IMR-90 (cell line): ENCODE data around the gene ITIH5. TPM values are rescaled to one million over a fixed set of nuclear protein-coding genes. Genes with fewer than 3 reads are reported as not detected.

Experiments
- ATAC-seq: fragments of 200-7000 bp; cut with Tn5 transposase; 2 replicates; pipeline ENCODE4 v1.9.1; 2020; ENCODE audit warnings: low read depth, mild to moderate bottlenecking, moderate library complexity
- BruUV-seq: library from RNA; stranded (reverse); fragments of 400-500 nt; replicated peaks from 2 replicates; lab custom pipeline; 2021; lab: Mats Ljungman, UMichigan
- CTCF ChIA-PET: fragments of 300-600 bp; formaldehyde crosslinking; extraction: SDS; loops from one replicate; lab custom pipeline; 2021; ENCODE audit warnings: antibody characterized with exemption; lab: Yijun Ruan, JAX
- POLR2A ChIA-PET: fragments of 300-600 bp; sonication (Branson Sonifier 250); formaldehyde crosslinking; loops from one replicate; lab custom pipeline; 2022; ENCODE audit warnings: antibody characterized with exemption; ENCODE audit not compliant: unreplicated experiment; lab: Charles Lee
- DNase-seq: peaks from one replicate; pipeline ENCODE4 v3.0.0; 2013
- H2AFZ ChIP-seq: replicated peaks from 2 replicates; pipeline ENCODE3; 2013; ENCODE audit warnings: low read length, mild to moderate bottlenecking; ENCODE audit not compliant: poor library complexity
- H2AK5ac ChIP-seq: 2 replicates; pipeline ENCODE4 v1.6.1; 2013; ENCODE audit warnings: low read depth, low read length, inconsistent platforms
- H2AK9ac ChIP-seq: replicated peaks from 2 replicates; pipeline ENCODE3; 2013; ENCODE audit warnings: mild to moderate bottlenecking, low read depth, low read length, moderate library complexity; ENCODE audit not compliant: poor library complexity
- H2BK120ac ChIP-seq: 2 replicates; pipeline ENCODE4 v1.6.1; 2013; ENCODE audit warnings: low read depth, low read length, inconsistent platforms
- H2BK15ac ChIP-seq: 3 replicates; pipeline ENCODE4 v1.6.1; 2013; ENCODE audit warnings: low read depth, low read length, inconsistent platforms
- H2BK20ac ChIP-seq: 2 replicates; pipeline ENCODE4 v1.6.1; 2013; ENCODE audit warnings: low read depth, mild to moderate bottlenecking, inconsistent platforms, low read length, moderate library complexity
- H2BK5ac ChIP-seq: 2 replicates; pipeline ENCODE4 v1.6.1; 2013; ENCODE audit warnings: mild to moderate bottlenecking, low read depth, low read length, inconsistent platforms; ENCODE audit not compliant: poor library complexity, severe bottlenecking
- H3K14ac ChIP-seq: replicated peaks from 2 replicates; pipeline ENCODE4 v1.6.1; 2013; ENCODE audit warnings: low read depth, low read length, inconsistent platforms
- H3K18ac ChIP-seq: 2 replicates; pipeline ENCODE4 v1.6.1; 2013; ENCODE audit warnings: low read depth, low read length, control low read depth
- H3K23ac ChIP-seq: 2 replicates; pipeline ENCODE4 v1.6.1; 2013; ENCODE audit warnings: low read depth, low read length, inconsistent platforms
- H3K27ac ChIP-seq: 2 replicates; pipeline ENCODE4 v1.5.1; 2013; ENCODE audit warnings: mild to moderate bottlenecking, control low read depth, low read length; ENCODE audit not compliant: insufficient read depth
- H3K27me3 ChIP-seq: 2 replicates; pipeline ENCODE4 v1.6.1; 2013; ENCODE audit warnings: low read length; ENCODE audit not compliant: control insufficient read depth, insufficient read depth
- H3K36me3 ChIP-seq: 2 replicates; pipeline ENCODE4 v1.6.1; 2013; ENCODE audit warnings: low read length, mixed read lengths; ENCODE audit not compliant: control insufficient read depth, insufficient read depth
- H3K4ac ChIP-seq: 2 replicates; pipeline ENCODE4 v1.6.1; 2013; ENCODE audit warnings: low read depth, low read length, inconsistent platforms
- H3K4me1 ChIP-seq: 2 replicates; pipeline ENCODE4 v1.6.1; 2013; ENCODE audit warnings: low read length, mixed read lengths; ENCODE audit not compliant: control insufficient read depth, insufficient read depth
- H3K4me2 ChIP-seq: 2 replicates; pipeline ENCODE4 v1.6.1; 2013; ENCODE audit warnings: low read depth, mild to moderate bottlenecking, control low read depth, low read length, moderate library complexity
- H3K4me3 ChIP-seq: 2 replicates; pipeline ENCODE4 v1.5.1; 2013; ENCODE audit warnings: low read depth, mild to moderate bottlenecking, control low read depth, low read length, moderate library complexity; ENCODE audit not compliant: insufficient read depth
- H3K56ac ChIP-seq: 2 replicates; pipeline ENCODE4 v1.6.1; 2013; ENCODE audit warnings: low read length, inconsistent platforms; ENCODE audit not compliant: insufficient read depth; ENCODE audit errors: extremely low read depth
- H3K79me1 ChIP-seq, 2 experiments: 2 replicates each; pipeline ENCODE4 v1.6.1; 2013; ENCODE audit warnings: low read length in 2 of 2, inconsistent platforms in 1 of 2, low read depth in 1 of 2
- H3K9ac ChIP-seq: 2 replicates; pipeline ENCODE4 v1.6.1; 2013; ENCODE audit warnings: low read depth, low read length, control low read depth
- H3K9me1 ChIP-seq: 2 replicates; pipeline ENCODE4 v1.6.1; 2013; ENCODE audit warnings: low read length, inconsistent platforms; ENCODE audit not compliant: insufficient read depth
- H3K9me3 ChIP-seq: 2 replicates; pipeline ENCODE4 v1.6.1; 2013; ENCODE audit warnings: low read length; ENCODE audit not compliant: control insufficient read depth, insufficient read depth
- H4K20me1 ChIP-seq: 2 replicates; pipeline ENCODE4 v1.6.1; 2013; ENCODE audit warnings: low read length, inconsistent platforms; ENCODE audit not compliant: insufficient read depth
- H4K5ac ChIP-seq: 2 replicates; pipeline ENCODE4 v1.6.1; 2013; ENCODE audit warnings: mild to moderate bottlenecking, low read depth, low read length, control low read depth
- H4K8ac ChIP-seq, 2 experiments: 2 replicates each; pipeline ENCODE4 v1.6.1; 2013; ENCODE audit warnings: low read depth in 2 of 2, low read length in 2 of 2, control low read depth in 1 of 2, inconsistent platforms in 1 of 2
- H4K91ac ChIP-seq: 2 replicates; pipeline ENCODE4 v1.6.1; 2013; ENCODE audit warnings: low read depth, low read length, inconsistent platforms; ENCODE audit not compliant: insufficient read depth
- CTCF ChIP-seq: conservative IDR thresholded peaks from 2 replicates; pipeline ENCODE4 v1.5.1; 2012; ENCODE audit warnings: mild to moderate bottlenecking, low read depth, low read length, improper control_type of control experiment
- NFE2L2 ChIP-seq: fragments of 150-350 bp; IDR thresholded peaks from 2 replicates; pipeline ENCODE4 v1.6.1; 2016; ENCODE audit warnings: low read depth, mild to moderate bottlenecking, low read length
- RAD21 ChIP-seq: IDR thresholded peaks from 2 replicates; pipeline ENCODE4 v1.6.1; 2012; ENCODE audit warnings: low read length, improper control_type of control experiment
- RFX5 ChIP-seq: IDR thresholded peaks from 2 replicates; pipeline ENCODE4 v1.8.0; 2012; ENCODE audit warnings: low read depth, mild to moderate bottlenecking, low read length, moderate library complexity
- WGBS, 2 experiments: methylation state at CpG; one replicate each; pipeline versions ENCODE4 v1.1.5 to v1.1.7; 2013; ENCODE audit warnings: missing lambda C conversion rate in 2 of 2; ENCODE audit not compliant: insufficient read length in 1 of 2; ENCODE audit errors: extremely low coverage in 2 of 2; 5-methylcytosine and 5-hydroxymethylcytosine counted together
- dilution Hi-C: fragments of 300-500 bp; cut with HindIII; formaldehyde crosslinking; loops from one replicate; pipeline ENCODE4 v1.14.3; 2018; ENCODE audit warnings: low sequenced_read_pairs; ENCODE audit not compliant: unreplicated experiment
- in situ Hi-C: fragments of 300-500 bp; cut with MboI; formaldehyde crosslinking; loops from 3 replicates; pipeline ENCODE4 v1.14.3; 2019; ENCODE audit warnings: low sequenced_read_pairs, inconsistent platforms, mixed read lengths
- intact Hi-C: fragments of 100-400 bp; cut with micrococcal nuclease; formaldehyde crosslinking; loops from 2 replicates; pipeline ENCODE4 v1.10.0; 2022
- polyA plus RNA-seq, 3 experiments: library from polyadenylated mRNA; depleted of rRNA; stranded (reverse); fragments of >200 nt; gene quantifications; 2 replicates each; pipeline ENCODE4 v1.2.3, GENCODE V29; 2012; ENCODE audit warnings: low replicate concordance in 1 of 3
- total RNA-seq: library from RNA; depleted of rRNA; stranded (reverse); fragments of >200 nt; gene quantifications from 2 replicates; pipeline ENCODE4 v1.2.3, GENCODE V29; 2012

Gene ITIH5
- total and polyA plus RNA-seq, 2 of the 4 experiments (the other 2 are of a cell fraction): under 0.01 to 0.07 TPM

GRCh38 chr10:7662522-7662921 lies 4.2 kb downstream of the ITIH5 start:
- Histone ChIP-seq H2AK9ac (no peak overlapping the region), H3K4me3 (no peak overlapping the region), H3K4me1 (no peaks in the 10 kb centered on the region), H3K56ac (no peak overlapping the region), H3K9me1 (no peaks in the 10 kb centered on the region), H2BK15ac (no peak overlapping the region), H2BK120ac (no peak overlapping the region), H3K14ac (no peak overlapping the region), H3K23ac (no peak overlapping the region), H2BK5ac (no peak overlapping the region), H3K27me3 (peaks cover 16% of the 10 kb centered on the region), H2BK20ac (no peak overlapping the region), H3K27ac (no peak overlapping the region), H3K9me3 (no peaks in the 10 kb centered on the region), H3K36me3 (no peaks in the 10 kb centered on the region), H3K4ac (no peak overlapping the region), H3K79me1 (no peaks in the 10 kb centered on the region), H2AFZ (no peak overlapping the region), H4K20me1 (no peaks in the 10 kb centered on the region), H3K18ac (no peak overlapping the region), H3K9ac (no peak overlapping the region), H3K4me2 (no peak overlapping the region), H4K5ac (no peak overlapping the region), H4K8ac (no peak overlapping the region), H4K91ac (no peak overlapping the region), H2AK5ac (no peak overlapping the region)
- no peak for ATAC-seq
- in situ Hi-C loops: no loop called here
- dilution Hi-C loops: no loop called here
- no peak for TF ChIP-seq RFX5
- TF ChIP-seq RAD21: no peak
- no peak for TF ChIP-seq NFE2L2
- TF ChIP-seq CTCF: no peak
- CTCF ChIA-PET: no interaction called here
- no TSS peak for BruUV-seq
- POLR2A ChIA-PET: no interaction called here
- no peak for DNase-seq
- no CpG with 5 or more reads among the region's 5 CpGs for WGBS, 2 experiments
- intact Hi-C loops: no loop called here
